Measurements from ENCODE around the gene DAB2IP.

GRCh38 chr9:121818016-121818661 is 166.7 kb downstream of the DAB2IP start:
- TF ChIP-seq CTCF (IDR thresholded peaks at IDR 0.05), result no peak
- TF ChIP-seq EP300 (IDR thresholded peaks at IDR 0.05), result no peak

All from stomach (tissue), 4 donors.